H1 (cell line): ENCODE results near the gene ADM2. TPM values are rescaled to one million over a fixed set of nuclear protein-coding genes. Genes with fewer than 3 reads are reported as not detected.
A peak's percentile ranks its signal among the peaks of the same experiment; 100 is the strongest.

ENCODE experiments used
- CHD7 ChIP-seq: fragments of 300-600 bp; sonication (generic); IDR thresholded peaks from 2 replicates; pipeline ENCODE4 v1.7.1; 2012; ENCODE audit warnings: low read length, moderate library complexity, mild to moderate bottlenecking, inconsistent platforms; ENCODE audit not compliant: insufficient replicate concordance
- E2F6 ChIP-seq: IDR thresholded peaks from 2 replicates; pipeline ENCODE4 v1.6.1; 2012; ENCODE audit warnings: inconsistent platforms
- RAD21 ChIP-seq, 2 experiments: IDR thresholded peaks in 1 of 2; conservative IDR thresholded peaks in 1 of 2; 2 replicates each; pipeline ENCODE4 v1.6.1; 2011; ENCODE audit warnings: low read depth in 2 of 2, low read length in 2 of 2, improper control_type of control experiment in 1 of 2, inconsistent platforms in 1 of 2, mild to moderate bottlenecking in 1 of 2, moderate library complexity in 1 of 2
- SP4 ChIP-seq: IDR thresholded peaks from 2 replicates; pipeline ENCODE4 v1.6.1; 2012; ENCODE audit warnings: low read length, inconsistent platforms
- TBP ChIP-seq: IDR thresholded peaks from 2 replicates; pipeline ENCODE4 v1.6.1; 2011; ENCODE audit warnings: low read depth, low read length, improper control_type of control experiment
- polyA plus RNA-seq, 7 experiments: library from polyadenylated mRNA; depleted of rRNA in 3 of 7; stranded (reverse) in 5 of 7; unstranded in 2 of 7; fragments of >200 nt in 5 of 7; fragments of 200-250 nt in 2 of 7; gene quantifications; 1 replicate in 5 of 7; 2 replicates in 1 of 7; 4 replicates in 1 of 7; pipeline versions ENCODE4 v1.2.1 to v1.2.3, GENCODE V29; 2011 to 2013; ENCODE audit warnings: missing spikeins in 2 of 7, mixed read lengths in 2 of 7
- total RNA-seq: library from RNA; stranded (reverse); fragmentation: NEBNext Ultra II Directional; extraction: Animal tissue kit (Norgen Biotek cat#: 25700); gene quantifications from 2 replicates; pipeline ENCODE4 v1.2.1, GENCODE V29; 2021

Gene ADM2
- total and polyA plus RNA-seq, 2 of the 8 experiments (the other 6 are each of a cell fraction or from before 2014, with no cell fraction given) = 3.3 to 7.5 TPM

GRCh38 chr22:50473088-50473487 is 8.3 kb upstream of the ADM2 start (continued):
- TF ChIP-seq CHD7 (no peak), E2F6 (no peak), RAD21 (IDR thresholded peaks at IDR 0.05 in 1 of 2, conservative IDR thresholded peaks at IDR 0.05 in 1 of 2; ENCODE audit: low read depth in 2 of 2, low read length in 2 of 2) (peak; percentile 7 to 41; a peak in 2 of 4 replicates), SP4 (no peak), TBP (no peak)
